GM21786 (cell line): ENCODE data around the gene C15orf62.
A peak's percentile ranks its signal among the peaks of the same experiment; 100 is the strongest.

Experiments
- ATAC-seq: cut with Tn5 transposase; IDR thresholded peaks from one replicate; pipeline ENCODE4 v1.9.1; 2021; ENCODE audit not compliant: unreplicated experiment

C15orf62 gene

GRCh38 chr15:40769274-40770146 lies at the start of gene C15orf62:
C15orf62 (plus strand) TSS chr15:40769980; CDS start chr15:40770496, 516 bp downstream.
- ATAC-seq: peak; percentile 56

GRCh38 chr15:40721701-40722100 lies 48.1 kb upstream of the C15orf62 start:
- no peak for ATAC-seq

- no peak for ATAC-seq
Observed at GRCh38 chr15:40722354-40722753, 47.4 kb upstream of the C15orf62 start.

- no peak for ATAC-seq
Observed at GRCh38 chr15:40722934-40723333, 46.8 kb upstream of the C15orf62 start.

GRCh38 chr15:40723919-40724318 lies 45.9 kb upstream of the C15orf62 start:
- no peak for ATAC-seq

GRCh38 chr15:40731034-40731433 lies 38.7 kb upstream of the C15orf62 start:
- no peak for ATAC-seq

- ATAC-seq: no peak
Observed at GRCh38 chr15:40736575-40736974, 33.2 kb upstream of the C15orf62 start.

- no peak for ATAC-seq
Observed at GRCh38 chr15:40737048-40737447, 32.7 kb upstream of the C15orf62 start.

GRCh38 chr15:40739047-40739446 lies 30.7 kb upstream of the C15orf62 start:
- no peak for ATAC-seq

GRCh38 chr15:40739854-40740253 lies 29.9 kb upstream of the C15orf62 start:
- no peak for ATAC-seq

GRCh38 chr15:40743485-40743901 lies 26.3 kb upstream of the C15orf62 start:
- ATAC-seq: peak; percentile 17

- ATAC-seq: peak; percentile 68
Observed at GRCh38 chr15:40743921-40744814, 25.6 kb upstream of the C15orf62 start.

- ATAC-seq: no peak
Observed at GRCh38 chr15:40744815-40745152, 25.0 kb upstream of the C15orf62 start.

GRCh38 chr15:40746916-40747418 lies 22.8 kb upstream of the C15orf62 start:
- ATAC-seq: no peak

GRCh38 chr15:40747685-40748631 lies 21.8 kb upstream of the C15orf62 start:
- no peak for ATAC-seq

- ATAC-seq: no peak
Observed at GRCh38 chr15:40749151-40749630, 20.6 kb upstream of the C15orf62 start.

- ATAC-seq: no peak
Observed at GRCh38 chr15:40750885-40751284, 18.9 kb upstream of the C15orf62 start.

- no peak for ATAC-seq
Observed at GRCh38 chr15:40751745-40752144, 18.0 kb upstream of the C15orf62 start.

GRCh38 chr15:40754574-40754882 lies 15.3 kb upstream of the C15orf62 start:
- no peak for ATAC-seq
